HG03378 (cell line): ENCODE data around the gene PPIF.
A peak's percentile ranks its signal among the peaks of the same experiment; 100 is the strongest.

Experiments used
- ATAC-seq: cut with Tn5 transposase; IDR thresholded peaks from one replicate; pipeline ENCODE4 v1.9.1; 2021; ENCODE audit warnings: mild to moderate bottlenecking, moderate library complexity; ENCODE audit not compliant: unreplicated experiment

PPIF gene

GRCh38 chr10:79347894-79348639 lies 798 bp downstream of the PPIF start:
- ATAC-seq, result peak; percentile 66

GRCh38 chr10:79348640-79348988 lies 1.3 kb downstream of the PPIF start:
- ATAC-seq, result no peak

DNA sequence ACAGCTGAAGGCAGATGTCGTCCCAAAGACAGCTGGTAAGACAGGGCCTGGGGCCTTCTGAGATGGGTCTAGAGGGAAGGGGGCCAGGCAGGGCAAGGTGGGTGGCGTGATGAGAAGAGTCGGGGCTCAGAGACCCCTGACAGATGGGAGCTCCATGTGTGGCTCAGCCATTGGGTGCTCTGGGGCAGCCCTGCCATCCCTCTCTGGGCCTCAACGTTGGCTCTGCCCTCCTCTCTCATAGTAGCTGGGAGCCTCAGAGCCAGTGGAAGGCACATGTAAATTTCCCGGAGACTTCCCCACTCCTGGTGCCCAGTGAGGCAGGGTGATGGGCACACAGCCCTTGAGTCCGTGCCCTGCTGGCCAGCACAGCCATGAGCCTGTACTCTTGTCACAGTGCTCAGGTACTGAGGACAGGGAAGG lies 1.8 kb downstream of the PPIF start:
- no peak for ATAC-seq

- no peak for ATAC-seq
Observed at GRCh38 chr10:79349766-79350406, 2.6 kb downstream of the PPIF start.

DNA sequence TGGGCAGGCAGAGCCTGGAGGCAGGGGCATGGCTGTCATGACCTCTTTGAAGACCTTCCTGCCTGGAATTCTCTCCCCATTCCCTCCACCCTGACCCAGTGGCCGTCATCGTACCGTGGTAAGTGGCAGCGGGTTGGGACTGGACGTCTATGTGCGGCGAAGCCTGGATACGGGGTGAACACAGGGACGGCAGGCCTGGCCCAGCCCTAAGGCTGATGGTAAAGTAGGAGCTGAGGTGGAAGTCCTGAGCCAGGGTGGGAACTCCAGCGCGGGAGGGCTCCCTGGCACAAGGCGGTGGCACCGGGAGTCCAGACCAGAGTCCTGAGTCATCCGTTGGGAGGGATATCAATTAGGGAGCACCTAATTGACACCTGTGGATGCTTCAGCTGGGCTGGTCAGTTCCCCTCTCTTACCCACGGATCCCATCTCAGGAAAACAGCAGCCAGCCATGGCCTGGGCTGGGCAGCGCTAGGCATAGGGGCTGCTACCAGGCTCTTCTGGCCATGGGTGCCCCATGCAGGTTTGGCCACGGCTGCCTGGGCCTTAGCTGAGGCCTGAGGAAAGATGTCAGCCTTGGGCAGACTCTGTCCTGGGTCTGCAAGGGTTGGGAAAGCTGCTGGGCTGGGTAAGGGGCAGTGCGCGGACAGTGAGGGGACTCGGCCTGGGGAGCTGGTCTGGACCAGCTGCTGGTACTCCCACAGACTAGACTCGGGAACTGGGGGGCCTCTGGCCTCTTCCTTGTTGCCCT lies 3.3 kb downstream of the PPIF start:
- no peak for ATAC-seq

DNA sequence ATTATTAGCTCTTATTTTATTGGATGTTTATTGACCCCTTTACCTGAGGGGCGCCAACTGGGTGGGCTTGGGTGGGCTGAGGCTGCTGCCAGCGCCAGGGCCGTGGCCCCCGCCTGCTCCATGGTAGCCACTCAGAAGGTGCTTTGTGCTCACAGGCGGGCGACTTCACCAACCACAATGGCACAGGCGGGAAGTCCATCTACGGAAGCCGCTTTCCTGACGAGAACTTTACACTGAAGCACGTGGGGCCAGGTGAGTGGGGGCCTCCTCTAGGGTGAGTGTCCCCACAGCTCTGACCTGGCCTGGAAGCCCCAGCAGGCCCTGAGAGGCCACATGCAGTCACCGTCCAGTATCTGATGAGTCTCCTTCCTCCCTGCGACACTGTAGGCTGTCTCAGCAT lies 4.1 kb downstream of the PPIF start:
- no peak for ATAC-seq

- ATAC-seq, result no peak
Observed at GRCh38 chr10:79352035-79352877, 5.0 kb downstream of the PPIF start.

DNA sequence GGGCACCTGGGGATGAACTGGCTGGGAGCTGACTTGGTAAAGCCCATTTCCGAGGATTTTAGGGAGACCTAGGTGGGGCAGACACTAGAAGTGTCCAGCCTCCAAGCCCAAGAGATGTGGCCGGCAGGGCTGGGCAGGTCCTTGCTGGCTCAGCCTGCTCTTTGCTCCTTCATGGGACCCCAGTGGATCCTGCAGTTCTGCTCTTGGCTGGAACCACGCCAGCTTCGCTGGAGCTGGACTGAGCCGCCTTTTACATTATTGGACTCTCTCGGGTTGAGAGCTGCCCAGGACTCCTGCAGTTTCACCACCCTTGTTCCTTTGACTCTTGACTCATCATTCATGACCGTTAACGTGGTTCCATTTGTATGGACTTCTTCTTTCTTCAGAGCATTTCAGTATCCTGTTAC lies 5.7 kb downstream of the PPIF start:
- no peak for ATAC-seq

DNA sequence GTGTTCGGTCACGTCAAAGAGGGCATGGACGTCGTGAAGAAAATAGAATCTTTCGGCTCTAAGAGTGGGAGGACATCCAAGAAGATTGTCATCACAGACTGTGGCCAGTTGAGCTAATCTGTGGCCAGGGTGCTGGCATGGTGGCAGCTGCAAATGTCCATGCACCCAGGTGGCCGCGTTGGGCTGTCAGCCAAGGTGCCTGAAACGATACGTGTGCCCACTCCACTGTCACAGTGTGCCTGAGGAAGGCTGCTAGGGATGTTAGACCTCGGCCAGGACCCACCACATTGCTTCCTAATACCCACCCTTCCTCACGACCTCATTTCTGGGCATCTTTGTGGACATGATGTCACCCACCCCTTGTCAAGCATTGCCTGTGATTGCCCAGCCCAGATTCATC lies 6.5 kb downstream of the PPIF start:
- no peak for ATAC-seq

DNA sequence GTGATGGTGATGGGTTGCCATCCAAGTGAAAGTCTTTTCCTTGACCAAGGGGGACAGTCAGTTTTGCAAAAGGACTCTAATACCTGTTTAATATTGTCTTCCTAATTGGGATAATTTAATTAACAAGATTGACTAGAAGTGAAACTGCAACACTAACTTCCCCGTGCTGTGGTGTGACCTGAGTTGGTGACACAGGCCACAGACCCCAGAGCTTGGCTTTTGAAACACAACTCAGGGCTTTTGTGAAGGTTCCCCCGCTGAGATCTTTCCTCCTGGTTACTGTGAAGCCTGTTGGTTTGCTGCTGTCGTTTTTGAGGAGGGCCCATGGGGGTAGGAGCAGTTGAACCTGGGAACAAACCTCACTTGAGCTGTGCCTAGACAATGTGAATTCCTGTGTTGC lies 6.9 kb downstream of the PPIF start:
- no peak for ATAC-seq

- ATAC-seq, result no peak
Observed at GRCh38 chr10:79354615-79355014, 7.3 kb downstream of the PPIF start.

DNA sequence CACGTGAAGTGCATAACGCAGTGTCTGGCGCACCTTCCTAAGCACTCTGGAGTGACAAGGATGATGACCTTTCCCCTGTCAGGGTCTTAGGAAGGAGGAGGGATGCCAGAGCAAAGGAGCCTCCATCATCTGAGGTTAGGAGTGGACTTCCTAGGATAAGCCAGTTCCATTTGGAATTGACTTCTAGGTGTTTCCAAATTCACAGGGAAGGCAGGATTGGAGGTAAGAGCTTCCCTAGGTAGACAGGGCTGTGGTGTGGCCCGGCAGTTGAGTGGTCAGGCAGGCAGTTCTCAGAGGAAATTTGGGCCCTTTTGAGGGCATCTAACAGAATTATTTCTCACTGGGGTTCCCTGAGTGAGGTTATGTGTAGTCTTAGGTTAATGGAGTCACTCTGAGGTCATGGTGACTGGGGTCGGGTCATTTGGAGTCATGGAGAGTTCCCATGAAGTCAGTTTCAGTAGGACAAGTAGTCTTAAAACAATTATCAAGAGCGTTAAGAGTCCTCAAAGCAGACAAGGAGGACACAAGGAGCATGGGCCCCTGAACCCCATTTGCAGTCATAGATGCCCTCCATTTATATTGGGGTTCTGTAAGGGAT lies 8.2 kb downstream of the PPIF start:
- no peak for ATAC-seq

- no peak for ATAC-seq
Observed at GRCh38 chr10:79356104-79356503, 8.8 kb downstream of the PPIF start.

DNA sequence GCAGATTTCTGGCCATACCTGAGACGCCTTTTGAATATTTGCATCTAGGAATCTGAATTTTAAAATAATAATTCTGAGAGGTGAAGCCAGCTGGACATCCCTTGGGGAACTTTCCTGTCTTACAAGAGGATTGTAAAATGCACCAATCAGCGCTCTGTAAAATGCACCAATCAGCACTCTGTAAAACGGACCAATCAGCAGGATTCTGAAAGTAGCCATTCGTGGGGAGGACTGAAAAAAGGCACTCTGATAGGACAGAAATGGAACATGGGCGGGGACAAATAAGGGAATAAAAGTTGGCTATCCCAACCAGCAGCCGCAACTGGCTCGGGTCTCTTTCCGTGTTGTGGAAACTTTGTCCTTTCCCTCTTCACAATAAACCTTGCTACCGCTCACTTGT lies 9.9 kb downstream of the PPIF start:
- no peak for ATAC-seq

DNA sequence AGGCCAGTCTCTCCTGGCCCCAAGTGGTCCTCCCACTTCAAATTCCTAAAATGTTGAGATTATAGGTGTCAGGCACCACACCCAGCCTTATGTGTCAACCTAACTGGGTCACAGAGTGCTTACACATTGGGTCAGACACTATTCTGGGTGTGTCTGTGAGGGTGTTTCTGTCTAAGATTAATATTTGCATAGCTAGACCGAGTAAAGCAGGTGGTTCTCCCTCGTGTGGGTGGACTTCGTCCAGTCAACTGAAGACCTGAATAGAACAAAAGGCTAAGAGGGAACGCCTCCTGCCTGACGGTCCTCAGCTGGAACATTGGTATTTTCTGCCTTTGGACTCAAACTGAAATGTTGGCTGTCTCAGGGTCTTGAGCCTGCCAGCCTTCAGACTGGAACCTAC lies 11.5 kb downstream of the PPIF start:
- peak; percentile 49 for ATAC-seq

DNA sequence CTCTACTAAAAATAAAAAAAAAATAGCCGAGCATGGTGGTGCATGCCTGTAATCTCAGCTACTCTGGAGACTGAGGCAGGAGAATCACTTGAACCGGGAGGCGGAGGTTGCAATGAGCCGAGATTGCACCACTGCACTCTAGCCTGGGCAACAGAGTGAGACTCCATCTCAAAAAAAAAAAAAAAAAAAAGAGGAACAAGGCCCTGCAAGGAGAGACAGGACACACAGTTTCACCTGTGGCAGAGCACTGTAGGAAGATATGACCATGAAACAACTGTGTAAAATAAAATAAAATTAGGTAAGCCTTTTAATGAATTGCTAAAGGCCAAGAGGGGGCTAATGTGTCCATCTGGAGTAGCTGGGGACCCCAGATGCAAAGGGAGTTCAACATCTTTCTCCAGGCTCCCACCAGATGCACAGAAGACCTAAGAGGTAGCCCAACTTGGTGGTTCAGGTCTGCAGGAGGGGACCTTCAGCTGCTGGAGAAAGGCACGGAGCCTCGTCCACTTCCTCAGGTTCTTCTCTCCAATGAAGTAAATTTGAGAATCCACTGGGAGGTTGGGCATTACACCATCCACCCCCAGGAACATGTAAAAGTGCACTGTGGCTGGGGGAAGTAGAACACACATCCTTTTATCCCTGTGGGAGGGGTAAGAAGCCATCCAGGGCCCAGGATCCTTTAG lies 12.7 kb downstream of the PPIF start:
- no peak for ATAC-seq

- ATAC-seq, result no peak
Observed at GRCh38 chr10:79360499-79361342, 13.5 kb downstream of the PPIF start.

- no peak for ATAC-seq
Observed at GRCh38 chr10:79361726-79362397, 14.6 kb downstream of the PPIF start.
